AG09319 (cell line): ENCODE measurements around the gene TTLL11.

Experiments
- DNase-seq: peaks from one replicate; pipeline ENCODE4 v3.0.0-alpha.2; 2010; ENCODE audit warnings: low read depth; ENCODE audit errors: extremely low read depth
- CTCF ChIP-seq: IDR thresholded peaks from 2 replicates; pipeline ENCODE4 v1.5.1; 2011; ENCODE audit warnings: low read depth, mild to moderate bottlenecking, inconsistent platforms, low read length, moderate library complexity

The TTLL11 gene

GRCh38 chr9:122059214-122059954, 33.7 kb downstream of the TTLL11 start:
- DNase-seq = no peak
- TF ChIP-seq CTCF = no peak

- DNase-seq = no peak
- no peak for TF ChIP-seq CTCF
Observed at GRCh38 chr9:122058709-122059108, 34.4 kb downstream of the TTLL11 start.

- DNase-seq = no peak
- no peak for TF ChIP-seq CTCF
Observed at GRCh38 chr9:122058051-122058450, 35.1 kb downstream of the TTLL11 start.

- no peak for DNase-seq
- no peak for TF ChIP-seq CTCF
Observed at GRCh38 chr9:122057211-122057610, 35.9 kb downstream of the TTLL11 start.

GRCh38 chr9:122056484-122056883, 36.6 kb downstream of the TTLL11 start:
- TF ChIP-seq CTCF = no peak
- no peak for DNase-seq

GRCh38 chr9:122055701-122056100, 37.4 kb downstream of the TTLL11 start:
- TF ChIP-seq CTCF = no peak
- no peak for DNase-seq

- no peak for TF ChIP-seq CTCF
- peak; percentile 44 for DNase-seq
Observed at GRCh38 chr9:122053567-122054350, 39.3 kb downstream of the TTLL11 start.
